Measurements from ENCODE around the gene CKM. TPM values are rescaled to one million over a fixed set of nuclear protein-coding genes. Genes with fewer than 3 reads are reported as not detected.

Gene CKM
- total RNA-seq, 4 donors from 2014 or later: 0.66 to 1.4 (median 1.1) TPM; not detected in 1

- peak overlapping the region in 3 of 4 donors; percentile 78 to 81 (median 78) for H3K27ac ChIP-seq (replicated peaks in 1 of 4)
Observed at GRCh38 chr19:45322311-45322710, 364 bp downstream of the CKM start.

GRCh38 chr19:45321848-45322247 lies 827 bp downstream of the CKM start:
- Histone ChIP-seq H3K9me3 (no peaks in the 10 kb centered on the region), H3K4me1 (peaks cover 15 to 44% (median 38%) of the 10 kb centered on the region in 4 donors), H3K36me3 (peaks cover 0 to 21% (median 0%) of the 10 kb centered on the region in 4 donors), H3K4me3 (no peak overlapping the region), H3K27ac (replicated peaks in 1 of 4) (peak overlapping the region in 2 of 4 donors; percentile 26 to 81), H3K27me3 (peaks cover 0 to 25% (median 0%) of the 10 kb centered on the region in 4 donors)
- intact Hi-C loops (cut with DNase I): no loop called here
- no peak for DNase-seq (ENCODE audit: extremely low spot score)
- WGBS: 17% methylated on average over 2 of the region's 7 CpGs
- TF ChIP-seq EP300 (IDR thresholded peaks at IDR 0.05) (no peak), POLR2AphosphoS5 (IDR thresholded peaks at IDR 0.05) (no peak), CTCF (IDR thresholded peaks at IDR 0.05) (no peak), POLR2A (IDR thresholded peaks at IDR 0.05; ENCODE audit: low read depth) (no peak)

More at GRCh38 chr19:45322311-45322710, 364 bp downstream of the CKM start:
- H3K36me3 ChIP-seq: peaks cover 0 to 16% (median 0%) of the 10 kb centered on the region in 4 donors
- TF ChIP-seq POLR2A (IDR thresholded peaks at IDR 0.05; ENCODE audit: low read depth) (no peak), CTCF (IDR thresholded peaks at IDR 0.05) (no peak), POLR2AphosphoS5 (IDR thresholded peaks at IDR 0.05) (no peak), EP300 (IDR thresholded peaks at IDR 0.05) (no peak)
- intact Hi-C loops (cut with DNase I): no loop called here
- peaks cover 15 to 45% (median 38%) of the 10 kb centered on the region in 4 donors for H3K4me1 ChIP-seq
- H3K4me3 ChIP-seq: no peak overlapping the region
- no peak for DNase-seq (ENCODE audit: extremely low spot score)
- H3K9me3 ChIP-seq: no peaks in the 10 kb centered on the region
- 63% methylated on average over 6 of the region's 11 CpGs for WGBS
- peaks cover 0 to 25% (median 0%) of the 10 kb centered on the region in 4 donors for H3K27me3 ChIP-seq

- WGBS: 89% methylated on average over 11 of the region's 12 CpGs
- Histone ChIP-seq H3K4me3 (no peak overlapping the region), H3K36me3 (peaks cover 0 to 25% (median 0%) of the 10 kb centered on the region in 4 donors), H3K27me3 (peaks cover 0 to 25% (median 0%) of the 10 kb centered on the region in 4 donors), H3K27ac (replicated peaks in 1 of 4) (peak overlapping the region in 1 of 4 donors; percentile 81), H3K4me1 (peaks cover 12 to 37% (median 34%) of the 10 kb centered on the region in 4 donors), H3K9me3 (no peaks in the 10 kb centered on the region)
- DNase-seq (ENCODE audit: extremely low spot score): no peak
- intact Hi-C loops (cut with DNase I): no loop called here
- TF ChIP-seq CTCF (IDR thresholded peaks at IDR 0.05) (no peak), POLR2AphosphoS5 (IDR thresholded peaks at IDR 0.05) (no peak), POLR2A (IDR thresholded peaks at IDR 0.05; ENCODE audit: low read depth) (no peak), EP300 (IDR thresholded peaks at IDR 0.05) (no peak)
Observed at GRCh38 chr19:45320997-45321775, 1.5 kb downstream of the CKM start.

GRCh38 chr19:45315304-45315703 lies 7.4 kb downstream of the CKM start:
- no peak for TF ChIP-seq POLR2A (IDR thresholded peaks at IDR 0.05; ENCODE audit: low read depth)
- no peak for TF ChIP-seq CTCF (IDR thresholded peaks at IDR 0.05)
- TF ChIP-seq EP300 (IDR thresholded peaks at IDR 0.05): no peak
- TF ChIP-seq POLR2AphosphoS5 (IDR thresholded peaks at IDR 0.05): no peak
- Histone ChIP-seq H3K27ac (replicated peaks in 1 of 4) (no peak overlapping the region), H3K27me3 (peaks cover 0 to 13% (median 0%) of the 10 kb centered on the region in 4 donors), H3K4me1 (peaks cover 0 to 3% (median 0%) of the 10 kb centered on the region in 4 donors), H3K36me3 (peaks cover 0 to 53% (median 0%) of the 10 kb centered on the region in 4 donors), H3K4me3 (no peak overlapping the region), H3K9me3 (no peaks in the 10 kb centered on the region)
- WGBS: 50% methylated on average over 16 of the region's 21 CpGs
- no peak for DNase-seq (ENCODE audit: extremely low spot score)
- intact Hi-C loops (cut with DNase I): no loop called here
